HG03060 (cell line): ENCODE data around the gene GFI1B.
"Not testable (repeated sequence)": the region's sequence is repeated elsewhere in the genome, so short reads cannot be mapped to it uniquely, and the experiment has no call there.

Experiments
- ATAC-seq: cut with Tn5 transposase; IDR thresholded peaks from one replicate; pipeline ENCODE4 v1.9.1; 2021; ENCODE audit warnings: low read depth, moderate number of reproducible peaks; ENCODE audit not compliant: unreplicated experiment

Gene GFI1B

GRCh38 chr9:132965478-132965877 is 13.0 kb upstream of the GFI1B start:
- no peak for ATAC-seq

- not testable (repeated sequence) for ATAC-seq
Observed at GRCh38 chr9:132967908-132968307, 10.6 kb upstream of the GFI1B start.

GRCh38 chr9:132969783-132970182 is 8.7 kb upstream of the GFI1B start:
- no peak for ATAC-seq

DNA sequence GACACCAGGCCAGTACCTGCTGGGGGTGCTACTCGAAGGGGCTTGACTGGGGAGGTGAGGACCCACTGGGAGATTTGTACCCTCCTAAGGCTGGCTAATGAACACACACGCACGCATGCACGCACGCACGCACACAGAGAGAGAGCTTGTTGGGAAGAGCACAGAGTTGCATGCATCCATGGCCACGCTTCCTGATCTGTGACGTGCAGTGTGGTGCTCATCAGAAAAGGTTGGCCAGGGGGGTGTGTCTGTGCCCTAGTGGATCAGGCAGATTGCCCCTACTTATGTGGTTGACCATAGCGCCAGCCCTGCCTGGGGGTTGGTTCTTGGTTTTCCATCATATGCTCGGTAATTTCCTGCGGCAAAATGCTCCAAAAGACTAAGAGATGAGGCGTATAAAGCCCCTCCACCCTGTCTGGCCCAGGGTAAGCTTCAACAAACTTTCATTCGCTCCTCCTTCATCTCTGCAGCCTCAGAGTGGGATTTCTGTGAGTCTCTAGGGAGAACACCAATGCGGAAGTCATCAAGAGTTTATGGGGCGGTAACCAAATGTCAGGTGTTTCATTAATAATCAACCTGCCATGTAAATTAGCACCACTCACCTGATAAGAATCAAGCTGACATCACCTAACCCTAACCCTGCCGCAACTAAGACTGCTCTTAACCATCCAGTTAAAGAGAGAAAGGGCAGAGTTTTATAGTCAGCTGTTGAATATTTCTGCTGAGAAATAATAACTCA is 8.0 kb upstream of the GFI1B start:
- ATAC-seq: no peak

GRCh38 chr9:132973166-132973565 is 5.3 kb upstream of the GFI1B start:
- no peak for ATAC-seq

- no peak for ATAC-seq
Observed at GRCh38 chr9:132973713-132974112, 4.8 kb upstream of the GFI1B start.

DNA sequence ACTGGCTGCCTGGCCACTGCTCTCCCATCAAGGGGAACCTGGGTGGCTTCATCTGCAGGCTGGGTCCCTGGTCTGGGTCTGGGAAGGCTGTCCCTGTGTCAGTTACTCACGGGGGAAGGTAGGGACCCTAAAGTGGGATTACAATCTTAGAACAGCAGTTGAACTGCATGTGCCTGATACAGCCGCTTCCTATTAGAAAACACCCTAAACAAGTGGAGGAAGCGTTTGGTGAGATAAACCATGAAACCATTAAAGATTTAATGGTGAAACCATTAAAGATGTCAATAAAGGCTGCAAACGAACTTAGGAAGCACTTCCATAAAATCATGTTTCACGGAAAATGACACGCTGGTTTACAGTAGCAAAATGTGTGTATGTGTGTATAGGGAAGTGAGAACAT is 2.5 kb upstream of the GFI1B start:
- no peak for ATAC-seq

DNA sequence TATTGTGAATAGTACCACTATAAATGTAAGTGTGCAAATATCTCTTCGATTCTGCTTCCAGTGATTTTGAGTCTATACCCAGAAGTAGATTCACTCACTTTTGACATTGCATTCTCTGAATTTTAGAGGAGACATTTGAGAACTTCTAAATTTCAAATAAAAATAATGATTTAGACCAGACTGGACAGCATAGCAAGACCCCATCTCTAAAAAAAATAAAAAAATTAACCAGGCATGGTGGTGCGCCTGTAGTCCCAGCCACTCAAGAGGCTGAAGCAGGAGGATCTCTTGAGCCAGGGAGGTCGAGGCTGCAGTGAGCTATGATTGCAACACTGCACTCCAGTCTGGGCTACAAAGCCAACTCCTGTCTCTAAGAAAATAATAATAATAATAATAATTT is 1.9 kb upstream of the GFI1B start:
- ATAC-seq: no peak

DNA sequence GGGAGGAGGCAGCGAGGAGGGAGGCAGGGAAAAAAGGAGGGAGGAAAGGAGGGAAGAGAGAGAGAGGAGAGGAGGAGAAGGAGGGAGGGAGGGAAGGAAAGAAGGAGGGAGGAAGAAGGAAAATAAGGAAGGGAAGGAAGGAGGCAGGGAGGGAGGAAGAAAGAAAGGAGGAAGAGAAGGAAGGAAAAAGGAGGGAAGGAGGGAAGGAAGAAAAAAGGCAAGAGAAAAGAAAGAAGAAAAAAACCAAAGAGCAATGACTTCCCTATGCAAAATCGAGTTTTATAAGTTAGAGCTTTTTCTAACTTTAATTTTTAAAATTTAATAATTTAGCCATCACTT is 413 bp upstream of the GFI1B start:
- no peak for ATAC-seq

DNA sequence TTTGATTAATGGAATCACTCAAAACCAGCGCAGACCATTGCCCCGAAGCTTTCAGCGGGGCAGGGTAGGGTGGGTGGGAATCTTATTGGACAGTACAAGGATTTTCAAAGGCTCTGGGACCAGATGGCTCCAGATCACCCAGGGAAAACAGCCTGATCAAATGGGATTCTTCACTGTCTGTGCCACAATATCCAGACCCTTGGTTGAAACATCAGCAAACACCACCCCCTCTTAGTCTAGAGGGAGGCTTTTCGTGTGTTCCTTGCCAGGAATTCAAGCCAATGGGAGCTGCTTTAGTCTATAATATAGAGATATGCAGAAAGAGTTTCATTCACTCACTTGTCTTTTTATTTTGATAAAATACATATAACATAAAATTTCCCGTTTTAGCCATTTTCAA is 1.7 kb downstream of the GFI1B start:
- ATAC-seq: no peak

DNA sequence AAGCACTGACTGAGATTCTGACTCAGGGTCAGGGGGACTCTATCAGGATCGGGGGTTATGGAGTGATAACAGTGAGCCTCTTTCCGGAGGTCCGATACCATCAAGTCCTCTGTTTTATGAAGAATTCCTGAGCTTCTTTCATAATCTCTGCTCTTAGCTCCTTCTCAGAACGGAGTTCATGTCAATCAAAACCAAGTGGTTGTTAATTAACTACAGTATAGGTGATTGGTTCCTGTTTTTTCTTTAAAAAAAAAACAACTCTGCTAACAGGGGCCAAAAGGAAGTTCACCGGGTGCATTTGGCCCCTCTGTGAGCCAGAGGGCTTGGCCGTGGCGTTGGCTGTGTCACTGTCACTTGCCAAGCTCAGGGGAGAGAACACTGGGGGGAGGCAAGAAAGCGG is 4.0 kb downstream of the GFI1B start:
- ATAC-seq: no peak

- ATAC-seq: no peak
Observed at GRCh38 chr9:132983491-132984201, 5.2 kb downstream of the GFI1B start.

- ATAC-seq: no peak
Observed at GRCh38 chr9:132984202-132985070, 5.9 kb downstream of the GFI1B start.

- ATAC-seq: no peak
Observed at GRCh38 chr9:132985071-132985350, 6.5 kb downstream of the GFI1B start.

- ATAC-seq: no peak
Observed at GRCh38 chr9:132985489-132985888, 7.0 kb downstream of the GFI1B start.

GRCh38 chr9:132986114-132986513 is 7.6 kb downstream of the GFI1B start:
- ATAC-seq: no peak

DNA sequence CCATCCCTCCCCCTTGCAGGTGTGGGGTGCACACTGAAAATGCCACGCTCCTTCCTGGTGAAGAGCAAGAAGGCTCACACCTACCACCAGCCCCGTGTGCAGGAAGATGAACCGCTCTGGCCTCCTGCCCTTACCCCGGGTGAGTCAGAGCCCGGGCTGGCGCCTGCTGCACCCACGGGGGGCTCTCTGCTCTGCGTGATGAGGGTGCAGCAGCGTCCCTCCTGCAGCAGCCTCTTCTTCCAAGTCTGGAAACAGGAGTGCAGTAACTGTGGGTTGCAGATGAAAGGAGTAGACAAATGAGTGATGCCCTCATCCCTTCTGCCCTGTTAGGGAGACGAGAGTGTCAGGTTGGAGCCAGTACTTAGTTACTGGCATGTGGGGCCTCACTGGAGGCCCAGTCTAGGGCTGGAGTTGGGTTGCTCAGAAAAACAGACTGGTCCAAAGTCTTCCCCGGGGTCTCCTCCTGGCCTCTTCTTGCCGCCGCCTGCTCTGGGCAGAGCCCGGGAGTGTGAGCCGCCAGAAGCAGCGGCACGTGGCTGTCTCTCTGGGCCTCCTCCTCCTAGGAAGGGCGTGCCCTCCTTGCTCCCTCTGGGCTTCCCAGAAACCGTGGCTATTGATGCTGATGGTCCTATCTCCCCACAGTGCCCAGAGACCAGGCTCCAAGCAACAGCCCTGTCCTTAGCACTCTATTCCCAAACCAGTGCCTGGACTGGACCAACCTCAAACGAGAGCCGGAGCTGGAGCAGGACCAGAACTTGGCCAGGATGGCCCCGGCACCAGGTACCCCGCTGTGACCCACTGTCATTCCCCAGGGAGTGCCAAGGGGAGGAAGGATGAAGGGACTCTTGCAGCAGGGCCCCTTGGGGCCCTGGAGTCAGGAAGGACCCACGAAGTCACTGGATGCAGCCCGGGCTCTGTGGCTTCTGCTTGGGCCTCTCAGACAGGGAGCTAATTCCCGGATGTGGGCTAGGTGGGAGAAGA is 8.4 kb downstream of the GFI1B start:
- no peak for ATAC-seq

DNA sequence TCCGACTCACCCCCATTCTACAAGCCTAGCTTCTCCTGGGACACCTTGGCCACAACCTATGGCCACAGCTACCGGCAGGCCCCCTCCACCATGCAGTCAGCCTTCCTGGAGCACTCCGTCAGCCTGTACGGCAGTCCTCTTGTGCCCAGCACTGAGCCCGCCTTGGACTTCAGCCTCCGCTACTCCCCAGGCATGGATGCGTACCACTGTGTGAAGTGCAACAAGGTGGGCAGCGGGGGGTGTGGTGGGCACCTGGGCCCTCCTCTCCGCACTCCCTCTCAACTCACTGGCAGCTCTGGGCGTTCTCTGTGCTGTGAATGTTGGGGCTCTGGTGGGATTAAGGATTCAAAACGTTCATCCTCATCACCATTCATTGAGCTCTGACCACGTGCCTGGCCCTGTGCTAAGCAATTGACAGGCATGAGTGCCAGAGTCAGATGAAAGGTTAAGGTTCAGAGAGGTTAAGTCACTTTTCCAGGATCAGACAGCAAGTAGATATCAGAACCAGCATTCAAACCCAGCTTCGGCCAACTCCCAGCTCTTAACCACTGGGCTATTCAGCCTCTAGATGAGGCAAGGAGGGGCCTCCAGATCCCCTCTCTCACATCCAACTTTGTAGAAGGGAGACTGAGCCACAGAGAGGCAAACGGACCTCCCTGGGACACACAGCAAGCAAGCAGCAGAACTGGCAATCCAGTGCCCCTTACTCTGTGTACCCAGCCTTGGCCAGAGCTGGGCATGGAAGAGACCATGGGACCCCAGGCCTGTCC is 9.9 kb downstream of the GFI1B start:
- ATAC-seq: no peak

DNA sequence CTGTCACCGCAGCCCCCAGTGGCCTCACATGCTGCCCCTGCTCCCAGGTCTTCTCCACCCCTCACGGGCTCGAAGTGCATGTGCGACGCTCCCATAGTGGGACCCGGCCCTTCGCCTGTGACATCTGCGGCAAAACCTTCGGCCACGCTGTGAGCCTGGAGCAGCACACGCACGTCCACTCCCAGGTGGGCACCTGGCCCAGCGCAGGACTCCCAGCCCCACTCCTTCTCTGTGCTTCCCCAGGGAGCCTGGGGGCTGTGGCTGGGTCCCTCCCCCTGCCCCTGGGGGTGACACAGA is 10.5 kb downstream of the GFI1B start:
- ATAC-seq: no peak

DNA sequence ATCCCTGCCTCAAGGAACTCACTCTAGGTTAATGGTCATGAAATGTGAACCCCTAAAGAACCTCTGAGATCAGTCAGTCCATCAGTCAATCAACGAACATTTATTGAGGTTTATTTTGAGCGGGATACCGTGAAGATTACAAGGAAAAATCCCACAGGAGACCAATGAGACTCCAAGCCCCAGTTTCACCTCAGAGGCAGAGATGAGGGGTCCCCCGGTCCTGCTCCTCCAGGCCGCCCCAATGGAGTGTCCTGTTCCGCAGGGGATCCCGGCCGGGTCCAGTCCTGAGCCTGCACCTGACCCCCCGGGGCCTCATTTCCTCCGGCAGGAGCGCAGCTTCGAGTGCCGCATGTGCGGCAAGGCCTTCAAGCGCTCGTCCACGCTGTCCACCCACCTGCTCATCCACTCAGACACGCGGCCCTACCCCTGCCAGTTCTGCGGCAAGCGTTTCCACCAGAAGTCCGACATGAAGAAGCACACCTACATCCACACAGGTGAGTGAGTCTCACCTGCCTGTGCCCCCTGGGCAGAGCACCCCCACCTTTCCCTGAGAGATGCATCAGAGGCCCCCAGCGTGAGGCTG is 11.0 kb downstream of the GFI1B start:
- no peak for ATAC-seq
